Osteoblast (primary cell): ENCODE data around the gene ANKK1. TPM values are rescaled to one million over a fixed set of nuclear protein-coding genes. Genes with fewer than 3 reads are reported as not detected.

Source experiments
- DNase-seq: peaks from one replicate; pipeline ENCODE4 v3.0.0; 2011; ENCODE audit warnings: low spot score, mixed read lengths; ENCODE audit not compliant: insufficient read length; ENCODE audit errors: missing footprints
- H2AFZ ChIP-seq: 2 replicates; pipeline ENCODE4 v1.6.0; 2011; ENCODE audit warnings: mild to moderate bottlenecking, low read length
- H3K27ac ChIP-seq: 2 replicates; pipeline ENCODE4 v1.5.1; 2011; ENCODE audit warnings: mild to moderate bottlenecking, low read depth, low read length, moderate library complexity
- H3K27me3 ChIP-seq: 2 replicates; pipeline ENCODE4 v1.6.0; 2012; ENCODE audit warnings: mild to moderate bottlenecking, control low read depth, inconsistent platforms, low read length, moderate library complexity; ENCODE audit not compliant: insufficient read depth
- H3K36me3 ChIP-seq: 2 replicates; pipeline ENCODE4 v1.5.1; 2011; ENCODE audit warnings: mild to moderate bottlenecking, low read length, control low read depth, moderate library complexity; ENCODE audit not compliant: insufficient read depth
- H3K4me1 ChIP-seq: 2 replicates; pipeline ENCODE4 v1.5.1; 2011; ENCODE audit warnings: mild to moderate bottlenecking, low read length, control low read depth, moderate library complexity; ENCODE audit not compliant: insufficient read depth
- H3K4me2 ChIP-seq: 2 replicates; pipeline ENCODE4 v1.6.0; 2011; ENCODE audit warnings: mild to moderate bottlenecking, low read length; ENCODE audit not compliant: insufficient read depth
- H3K4me3 ChIP-seq: fragments of 200-600 bp; sonication (generic); 3 replicates; pipeline ENCODE4 v1.5.1; 2012; ENCODE audit warnings: mild to moderate bottlenecking, low read length, inconsistent platforms; ENCODE audit not compliant: insufficient read depth
- H3K79me2 ChIP-seq: 2 replicates; pipeline ENCODE4 v1.6.0; 2012; ENCODE audit warnings: mild to moderate bottlenecking, low read length, control low read depth, inconsistent platforms; ENCODE audit not compliant: insufficient read depth
- H3K9me3 ChIP-seq: 2 replicates; pipeline ENCODE4 v1.5.1; 2011; ENCODE audit warnings: low read depth, low read length, control low read depth
- H4K20me1 ChIP-seq: 2 replicates; pipeline ENCODE4 v1.6.0; 2012; ENCODE audit warnings: mild to moderate bottlenecking, low read length, control low read depth; ENCODE audit not compliant: insufficient read depth
- total RNA-seq: library from RNA; depleted of rRNA; stranded (reverse); fragments of >200 nt; gene quantifications from 2 replicates; pipeline ENCODE4 v1.2.3, GENCODE V29; 2012
- TF ChIP-seq, protein P1 (sequence below): IDR thresholded peaks from 2 replicates; pipeline ENCODE4 v1.5.1; 2011; ENCODE audit warnings: mild to moderate bottlenecking, low read depth, low read length, moderate library complexity; ENCODE audit errors: extremely low read depth

The ANKK1 gene
- total RNA-seq, 1 donor: not detected

GRCh38 chr11:113393501-113393985 lies 6.0 kb downstream of the ANKK1 start:
- H3K4me1 ChIP-seq: no peaks in the 10 kb centered on the region
- peak; percentile 72 for DNase-seq
- H4K20me1 ChIP-seq: no peaks in the 10 kb centered on the region
- no peaks in the 10 kb centered on the region for H3K36me3 ChIP-seq
- no peak overlapping the region for H2AFZ ChIP-seq
- H3K79me2 ChIP-seq: no peaks in the 10 kb centered on the region
- H3K4me3 ChIP-seq: no peak overlapping the region
- peaks cover 32% of the 10 kb centered on the region for H3K27me3 ChIP-seq
- H3K27ac ChIP-seq: no peak overlapping the region
- TF ChIP-seq, protein P1, sequence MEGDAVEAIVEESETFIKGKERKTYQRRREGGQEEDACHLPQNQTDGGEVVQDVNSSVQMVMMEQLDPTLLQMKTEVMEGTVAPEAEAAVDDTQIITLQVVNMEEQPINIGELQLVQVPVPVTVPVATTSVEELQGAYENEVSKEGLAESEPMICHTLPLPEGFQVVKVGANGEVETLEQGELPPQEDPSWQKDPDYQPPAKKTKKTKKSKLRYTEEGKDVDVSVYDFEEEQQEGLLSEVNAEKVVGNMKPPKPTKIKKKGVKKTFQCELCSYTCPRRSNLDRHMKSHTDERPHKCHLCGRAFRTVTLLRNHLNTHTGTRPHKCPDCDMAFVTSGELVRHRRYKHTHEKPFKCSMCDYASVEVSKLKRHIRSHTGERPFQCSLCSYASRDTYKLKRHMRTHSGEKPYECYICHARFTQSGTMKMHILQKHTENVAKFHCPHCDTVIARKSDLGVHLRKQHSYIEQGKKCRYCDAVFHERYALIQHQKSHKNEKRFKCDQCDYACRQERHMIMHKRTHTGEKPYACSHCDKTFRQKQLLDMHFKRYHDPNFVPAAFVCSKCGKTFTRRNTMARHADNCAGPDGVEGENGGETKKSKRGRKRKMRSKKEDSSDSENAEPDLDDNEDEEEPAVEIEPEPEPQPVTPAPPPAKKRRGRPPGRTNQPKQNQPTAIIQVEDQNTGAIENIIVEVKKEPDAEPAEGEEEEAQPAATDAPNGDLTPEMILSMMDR: no peak
- no peak overlapping the region for H3K4me2 ChIP-seq
- no peaks in the 10 kb centered on the region for H3K9me3 ChIP-seq

GRCh38 chr11:113394919-113395318 lies 7.3 kb downstream of the ANKK1 start:
- no peak overlapping the region for H2AFZ ChIP-seq
- H3K4me3 ChIP-seq: no peak overlapping the region
- TF ChIP-seq, protein P1: no peak

GRCh38 chr11:113395782-113396336 lies 8.3 kb downstream of the ANKK1 start:
- Histone ChIP-seq H3K4me3 (no peak overlapping the region), H3K36me3 (no peaks in the 10 kb centered on the region), H3K27ac (no peak overlapping the region), H3K4me2 (no peak overlapping the region), H4K20me1 (no peaks in the 10 kb centered on the region), H2AFZ (no peak overlapping the region), H3K9me3 (no peaks in the 10 kb centered on the region), H3K4me1 (no peaks in the 10 kb centered on the region), H3K79me2 (no peaks in the 10 kb centered on the region), H3K27me3 (peaks cover 15% of the 10 kb centered on the region)
- TF ChIP-seq, protein P1: no peak
- DNase-seq: peak; percentile 78

More at GRCh38 chr11:113394919-113395318, 7.3 kb downstream of the ANKK1 start:
- Histone ChIP-seq H3K9me3 (no peaks in the 10 kb centered on the region), H4K20me1 (no peaks in the 10 kb centered on the region), H3K36me3 (no peaks in the 10 kb centered on the region), H3K4me1 (no peaks in the 10 kb centered on the region), H3K79me2 (no peaks in the 10 kb centered on the region), H3K27me3 (peaks cover 18% of the 10 kb centered on the region), H3K4me2 (no peak overlapping the region), H3K27ac (no peak overlapping the region)
- DNase-seq: peak; percentile 37

DNA sequence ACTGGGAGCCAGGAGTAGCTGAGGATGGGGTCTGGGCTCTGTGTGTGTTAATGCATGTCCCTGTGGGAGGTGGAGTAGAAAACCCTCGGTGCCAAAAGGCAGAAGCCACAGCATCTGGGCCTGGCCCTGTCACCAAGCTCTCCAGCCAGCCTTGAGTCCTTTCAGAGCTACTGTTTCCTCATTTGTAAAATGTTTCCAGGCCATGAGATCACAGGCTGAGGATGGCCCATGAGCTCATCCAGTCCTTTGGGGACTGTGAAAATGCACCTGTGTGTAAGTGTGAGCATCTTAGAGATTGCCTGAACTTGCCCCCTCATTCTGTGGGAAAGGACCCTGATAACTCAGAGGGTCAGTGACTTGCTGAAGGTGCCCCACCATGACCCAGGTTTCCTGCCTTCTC lies 9.1 kb downstream of the ANKK1 start:
- peaks cover 8% of the 10 kb centered on the region for H3K27me3 ChIP-seq

More for the DNA sequence above, 9.1 kb downstream of the ANKK1 start:
- Histone ChIP-seq H2AFZ (no peak overlapping the region), H4K20me1 (no peaks in the 10 kb centered on the region), H3K4me1 (no peaks in the 10 kb centered on the region), H3K27ac (no peak overlapping the region), H3K4me3 (no peak overlapping the region), H3K9me3 (no peaks in the 10 kb centered on the region), H3K36me3 (no peaks in the 10 kb centered on the region), H3K4me2 (no peak overlapping the region), H3K79me2 (no peaks in the 10 kb centered on the region)
- TF ChIP-seq, protein P1: no peak
- peak; percentile 21 for DNase-seq
